ENCODE measurements around the gene SUSD4.

DNA sequence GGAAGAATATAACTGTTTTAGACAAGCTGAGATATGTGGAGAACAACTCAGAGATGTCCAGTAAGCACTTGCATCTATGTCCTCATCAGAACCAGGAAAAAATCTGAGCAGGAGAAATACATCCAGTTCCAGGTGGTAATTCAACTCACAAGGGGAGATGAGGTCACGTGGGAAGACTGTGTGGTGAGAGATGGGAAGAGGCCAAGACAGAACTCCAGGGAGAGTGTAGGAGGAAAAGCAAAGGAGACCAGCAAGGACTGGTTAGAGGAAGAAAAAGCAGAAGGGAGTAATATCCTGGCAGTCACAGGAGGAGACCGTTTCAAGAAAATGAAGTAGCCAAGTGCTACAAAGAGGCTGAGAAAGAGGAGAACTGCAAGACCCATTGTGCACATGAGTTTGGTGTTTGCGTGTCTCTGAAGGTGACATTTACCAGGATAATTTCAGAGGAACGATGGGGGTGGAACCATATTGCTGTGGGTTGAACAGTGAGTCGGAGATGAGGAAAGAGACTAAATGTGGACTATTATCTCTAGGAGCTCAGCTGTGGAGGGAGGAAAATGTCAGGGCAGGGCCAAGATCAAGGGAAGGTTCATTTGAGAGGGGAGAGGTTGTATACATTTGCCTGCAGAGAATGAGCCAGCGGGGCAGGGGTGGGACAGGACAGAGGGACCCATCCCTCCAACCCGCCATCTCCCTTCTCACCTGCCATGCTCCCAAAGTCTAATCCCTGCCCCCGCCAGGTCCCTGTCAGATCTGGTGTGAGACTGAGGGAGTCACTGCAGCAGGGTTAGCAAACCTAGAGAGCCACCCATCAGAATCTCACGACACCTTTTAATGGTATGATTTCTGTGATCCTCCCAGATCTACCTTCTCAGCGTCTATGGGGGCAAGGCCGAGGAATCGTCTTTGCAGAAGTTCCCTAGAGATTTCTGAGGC, 24.9 kb downstream of the SUSD4 start:
- TF ChIP-seq CTCF (IDR thresholded peaks at IDR 0.05), result no peak
- no peak for TF ChIP-seq POLR2A (IDR thresholded peaks at IDR 0.05)
- no peak for TF ChIP-seq POLR2AphosphoS5 (IDR thresholded peaks at IDR 0.05)
